ENCODE measurements around the gene YARS1. TPM values are rescaled to one million over a fixed set of nuclear protein-coding genes. Genes with fewer than 3 reads are reported as not detected.
"Not testable (repeated sequence)": the region's sequence is repeated elsewhere in the genome, so short reads cannot be mapped to it uniquely, and the experiment has no call there.

The YARS1 gene
- total and polyA plus RNA-seq, 5 experiments from 2014 or later: 45.0 to 184 (median 60.2) TPM

- ATAC-seq (no peak), DNase-seq (no peak)
- Mint-ChIP-seq H3K27me3 (no peaks in the 10 kb centered on the region), H3K4me3 (no peak overlapping the region), H3K27ac (peak overlapping the region in 2 of 10 donors; percentile 46 to 51), H3K9me3 (no peaks in the 10 kb centered on the region), H3K36me3 (peaks cover 0 to 66% (median 19%) of the 10 kb centered on the region in 3 donors), H3K4me1 (peaks cover 25 to 60% (median 53%) of the 10 kb centered on the region in 4 donors)
- POLR2A ChIA-PET: no interaction called here
These were observed 5.9 kb downstream of the YARS1 start for GRCh38 chr1:32811265-32811664.

- no peak for DNase-seq
- peaks cover 22 to 52% (median 47%) of the 10 kb centered on the region in 4 donors for H3K4me1 Mint-ChIP-seq
- POLR2A ChIA-PET: no interaction called here
- no peak for ATAC-seq
- no peak overlapping the region for H3K27ac Mint-ChIP-seq
- H3K4me3 Mint-ChIP-seq: no peak overlapping the region
- H3K9me3 Mint-ChIP-seq: no peaks in the 10 kb centered on the region
- H3K36me3 Mint-ChIP-seq: peaks cover 0 to 75% (median 27%) of the 10 kb centered on the region in 3 donors
- no peaks in the 10 kb centered on the region for H3K27me3 Mint-ChIP-seq
These were observed 6.8 kb downstream of the YARS1 start for GRCh38 chr1:32810358-32810757.

GRCh38 chr1:32808580-32808979, 8.6 kb downstream of the YARS1 start:
- no peak for ATAC-seq
- H3K4me3 Mint-ChIP-seq: no peak overlapping the region
- peaks cover 0 to 82% (median 36%) of the 10 kb centered on the region in 3 donors for H3K36me3 Mint-ChIP-seq
- peaks cover 14 to 34% (median 30%) of the 10 kb centered on the region in 4 donors for H3K4me1 Mint-ChIP-seq
- POLR2A ChIA-PET: no interaction called here
- no peaks in the 10 kb centered on the region for H3K9me3 Mint-ChIP-seq
- H3K27ac Mint-ChIP-seq: peak overlapping the region in 2 of 10 donors; percentile 21 to 49
- H3K27me3 Mint-ChIP-seq: no peaks in the 10 kb centered on the region
- DNase-seq: no peak

- POLR2A ChIA-PET: no interaction called here
- Mint-ChIP-seq H3K4me1 (peaks cover 9 to 30% (median 23%) of the 10 kb centered on the region in 4 donors), H3K9me3 (no peaks in the 10 kb centered on the region), H3K27me3 (no peaks in the 10 kb centered on the region), H3K27ac (peak overlapping the region in 4 of 10 donors; percentile 1 to 74 (median 46)), H3K4me3 (no peak overlapping the region), H3K36me3 (peaks cover 0 to 92% (median 43%) of the 10 kb centered on the region in 3 donors)
- ATAC-seq: no peak
- no peak for DNase-seq
These were observed 10.1 kb downstream of the YARS1 start for GRCh38 chr1:32806910-32807523.

- H3K4me3 Mint-ChIP-seq: no peak overlapping the region
- no peak for ATAC-seq
- DNase-seq: no peak
- POLR2A ChIA-PET: no interaction called here
- H3K4me1 Mint-ChIP-seq: peaks cover 12 to 28% (median 24%) of the 10 kb centered on the region in 4 donors
- peaks cover 0 to 87% (median 43%) of the 10 kb centered on the region in 3 donors for H3K36me3 Mint-ChIP-seq
- no peaks in the 10 kb centered on the region for H3K27me3 Mint-ChIP-seq
- peak overlapping the region in 1 of 10 donors; percentile 32 for H3K27ac Mint-ChIP-seq
- no peaks in the 10 kb centered on the region for H3K9me3 Mint-ChIP-seq
These were observed 10.9 kb downstream of the YARS1 start for GRCh38 chr1:32806290-32806689.

GRCh38 chr1:32804460-32804859, 12.7 kb downstream of the YARS1 start:
- ATAC-seq: not testable (repeated sequence)

GRCh38 chr1:32801096-32801715, 16.0 kb downstream of the YARS1 start:
- peak; percentile 69 to 83 for ATAC-seq
- POLR2A ChIA-PET: no interaction called here
- peaks cover 0 to 59% (median 31%) of the 10 kb centered on the region in 3 donors for H3K36me3 Mint-ChIP-seq

More at GRCh38 chr1:32804460-32804859, 12.7 kb downstream of the YARS1 start:
- H3K27me3 Mint-ChIP-seq, H3K9me3 Mint-ChIP-seq, H3K27ac Mint-ChIP-seq, DNase-seq, H3K4me3 Mint-ChIP-seq, POLR2A ChIA-PET: not testable (repeated sequence)
- Mint-ChIP-seq H3K36me3 (peaks cover 0 to 71% (median 36%) of the 10 kb centered on the region in 3 donors), H3K4me1 (peaks cover 11 to 38% (median 28%) of the 10 kb centered on the region in 4 donors)

GRCh38 chr1:32798679-32799416, 18.3 kb downstream of the YARS1 start:
- POLR2A ChIA-PET: no interaction called here
- Mint-ChIP-seq H3K9me3 (peaks cover 0 to 5% (median 0%) of the 10 kb centered on the region in 9 donors), H3K4me1 (peaks cover 20 to 60% (median 42%) of the 10 kb centered on the region in 4 donors), H3K36me3 (peaks cover 0 to 49% (median 19%) of the 10 kb centered on the region in 3 donors), H3K27me3 (no peaks in the 10 kb centered on the region), H3K4me3 (peak overlapping the region in 9 of 10 donors; percentile 12 to 79 (median 38)), H3K27ac (peak overlapping the region; percentile 6 to 96 (median 86))
- DNase-seq: peak in 3 of 10 donors; percentile 18 to 41 (median 35)
- ATAC-seq: peak; percentile 63 to 74

More at GRCh38 chr1:32801096-32801715, 16.0 kb downstream of the YARS1 start:
- Mint-ChIP-seq H3K9me3 (peaks cover 0 to 5% (median 0%) of the 10 kb centered on the region in 9 donors), H3K4me3 (peak overlapping the region; percentile 18 to 75 (median 56)), H3K27me3 (no peaks in the 10 kb centered on the region), H3K4me1 (peaks cover 20 to 57% (median 42%) of the 10 kb centered on the region in 4 donors), H3K27ac (peak overlapping the region; percentile 49 to 95 (median 84))
- DNase-seq: peak in 5 of 10 donors; percentile 7 to 59 (median 49)

GRCh38 chr1:32798191-32798590, 19.0 kb downstream of the YARS1 start:
- Mint-ChIP-seq H3K9me3 (peaks cover 0 to 5% (median 0%) of the 10 kb centered on the region in 9 donors), H3K4me3 (peak overlapping the region in 7 of 10 donors; percentile 28 to 58 (median 47)), H3K36me3 (peaks cover 0 to 51% (median 22%) of the 10 kb centered on the region in 3 donors), H3K27ac (peak overlapping the region in 9 of 10 donors; percentile 6 to 94 (median 77)), H3K27me3 (no peaks in the 10 kb centered on the region), H3K4me1 (peaks cover 22 to 63% (median 43%) of the 10 kb centered on the region in 4 donors)
- DNase-seq (no peak), ATAC-seq (no peak)
- POLR2A ChIA-PET: no interaction called here

- H3K9me3 Mint-ChIP-seq: peaks cover 0 to 5% (median 0%) of the 10 kb centered on the region in 9 donors
- no peaks in the 10 kb centered on the region for H3K27me3 Mint-ChIP-seq
- peaks cover 25 to 63% (median 45%) of the 10 kb centered on the region in 4 donors for H3K4me1 Mint-ChIP-seq
- ATAC-seq (no peak), DNase-seq (no peak)
- H3K4me3 Mint-ChIP-seq: peak overlapping the region in 4 of 10 donors; percentile 7 to 29 (median 20)
- POLR2A ChIA-PET: interaction anchor here (0.7 kb wide), 1 partner anchor 19 kb away, joined by 3 read pairs; no protein-coding TSS in a partner anchor
- H3K36me3 Mint-ChIP-seq: peaks cover 0 to 50% (median 21%) of the 10 kb centered on the region in 3 donors
- peak overlapping the region in 9 of 10 donors; percentile 6 to 94 (median 77) for H3K27ac Mint-ChIP-seq
These were observed 19.7 kb downstream of the YARS1 start for GRCh38 chr1:32797456-32797855.

- Mint-ChIP-seq H3K4me1 (peaks cover 19 to 49% (median 34%) of the 10 kb centered on the region in 4 donors), H3K36me3 (peaks cover 0 to 61% (median 23%) of the 10 kb centered on the region in 3 donors), H3K27ac (peak overlapping the region in 3 of 10 donors; percentile 44 to 74 (median 54))
- not testable (repeated sequence) for DNase-seq, H3K27me3 Mint-ChIP-seq, H3K9me3 Mint-ChIP-seq, ATAC-seq, H3K4me3 Mint-ChIP-seq
- POLR2A ChIA-PET: interaction anchor here (0.7 kb wide), 1 partner anchor 184 kb away, joined by 4 read pairs; no protein-coding TSS in a partner anchor
These were observed 21.4 kb downstream of the YARS1 start for GRCh38 chr1:32795763-32796162.

GRCh38 chr1:32791881-32792280, 25.3 kb downstream of the YARS1 start:
- H3K4me1 Mint-ChIP-seq: peaks cover 6 to 13% (median 8%) of the 10 kb centered on the region in 4 donors
- no peak overlapping the region for H3K4me3 Mint-ChIP-seq
- POLR2A ChIA-PET: no interaction called here
- no peaks in the 10 kb centered on the region for H3K27me3 Mint-ChIP-seq
- no peak for ATAC-seq
- no peak for DNase-seq
- H3K36me3 Mint-ChIP-seq: peaks cover 0 to 60% (median 15%) of the 10 kb centered on the region in 3 donors
- peak overlapping the region in 4 of 10 donors; percentile 6 to 60 (median 28) for H3K27ac Mint-ChIP-seq
- no peaks in the 10 kb centered on the region for H3K9me3 Mint-ChIP-seq

All from naive thymus-derived CD8-positive, alpha-beta T cell (primary cell).